DMS114 treated with DMSO at 0.1 percent for 48 hours (cell line): Measurements from ENCODE around the gene PCDHB15.
A peak's percentile ranks its signal among the peaks of the same experiment; 100 is the strongest.
"Not testable (repeated sequence)": the region's sequence is repeated elsewhere in the genome, so short reads cannot be mapped to it uniquely, and the experiment has no call there.

Experiments
- DNase-seq: peaks from one replicate; lab custom pipeline; 2025; ENCODE audit not compliant: unreplicated experiment; lab: John Stamatoyannopoulos, UW

PCDHB15 gene

GRCh38 chr5:141245250-141245717 is at the start of gene PCDHB15:
TSS of gene PCDHB15 (plus strand) at chr5:141245395. CDS start at chr5:141245579, 184 bp downstream.
- no peak for DNase-seq

- no peak for DNase-seq
Measured at GRCh38 chr5:141196363-141196762, 48.8 kb upstream of the PCDHB15 start.

GRCh38 chr5:141199359-141200235 is 45.6 kb upstream of the PCDHB15 start, which contains the start of gene PCDHB11:
TSS of gene PCDHB11 (plus strand) at chr5:141199627. CDS start at chr5:141199775, 148 bp downstream.
- DNase-seq = peak; percentile 76

GRCh38 chr5:141201126-141201525 is 44.1 kb upstream of the PCDHB15 start:
- not testable (repeated sequence) for DNase-seq

GRCh38 chr5:141201646-141202045 is 43.5 kb upstream of the PCDHB15 start:
- not testable (repeated sequence) for DNase-seq

GRCh38 chr5:141208478-141208877 is 36.7 kb upstream of the PCDHB15 start, which contains the start of gene PCDHB12:
TSS of gene PCDHB12 (plus strand) at chr5:141208719. CDS start at chr5:141208908, 189 bp downstream.
- no peak for DNase-seq

DNA sequence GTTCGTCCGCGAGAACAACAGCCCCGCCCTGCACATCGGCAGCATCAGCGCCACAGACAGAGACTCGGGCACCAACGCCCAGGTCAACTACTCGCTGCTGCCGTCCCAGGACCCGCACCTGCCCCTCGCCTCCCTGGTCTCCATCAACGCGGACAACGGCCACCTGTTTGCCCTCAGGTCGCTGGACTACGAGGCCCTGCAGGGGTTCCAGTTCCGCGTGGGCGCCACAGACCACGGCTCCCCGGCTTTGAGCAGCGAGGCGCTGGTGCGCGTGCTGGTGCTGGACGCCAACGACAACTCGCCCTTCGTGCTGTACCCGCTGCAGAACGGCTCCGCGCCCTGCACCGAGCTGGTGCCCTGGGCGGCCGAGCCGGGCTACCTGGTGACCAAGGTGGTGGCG is 34.9 kb upstream of the PCDHB15 start:
- not testable (repeated sequence) for DNase-seq

DNA sequence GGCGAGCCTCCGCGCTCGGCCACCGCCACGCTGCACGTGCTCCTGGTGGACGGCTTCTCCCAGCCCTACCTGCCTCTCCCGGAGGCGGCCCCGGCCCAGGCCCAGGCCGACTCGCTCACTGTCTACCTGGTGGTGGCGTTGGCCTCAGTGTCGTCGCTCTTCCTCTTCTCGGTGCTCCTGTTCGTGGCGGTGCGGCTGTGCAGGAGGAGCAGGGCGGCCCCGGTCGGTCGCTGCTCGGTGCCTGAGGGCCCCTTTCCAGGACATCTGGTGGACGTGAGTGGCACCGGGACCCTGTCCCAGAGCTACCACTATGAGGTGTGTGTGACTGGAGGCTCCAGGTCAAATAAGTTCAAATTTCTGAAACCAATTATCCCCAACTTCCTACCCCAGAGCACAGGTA is 34.3 kb upstream of the PCDHB15 start:
- DNase-seq = not testable (repeated sequence)

DNA sequence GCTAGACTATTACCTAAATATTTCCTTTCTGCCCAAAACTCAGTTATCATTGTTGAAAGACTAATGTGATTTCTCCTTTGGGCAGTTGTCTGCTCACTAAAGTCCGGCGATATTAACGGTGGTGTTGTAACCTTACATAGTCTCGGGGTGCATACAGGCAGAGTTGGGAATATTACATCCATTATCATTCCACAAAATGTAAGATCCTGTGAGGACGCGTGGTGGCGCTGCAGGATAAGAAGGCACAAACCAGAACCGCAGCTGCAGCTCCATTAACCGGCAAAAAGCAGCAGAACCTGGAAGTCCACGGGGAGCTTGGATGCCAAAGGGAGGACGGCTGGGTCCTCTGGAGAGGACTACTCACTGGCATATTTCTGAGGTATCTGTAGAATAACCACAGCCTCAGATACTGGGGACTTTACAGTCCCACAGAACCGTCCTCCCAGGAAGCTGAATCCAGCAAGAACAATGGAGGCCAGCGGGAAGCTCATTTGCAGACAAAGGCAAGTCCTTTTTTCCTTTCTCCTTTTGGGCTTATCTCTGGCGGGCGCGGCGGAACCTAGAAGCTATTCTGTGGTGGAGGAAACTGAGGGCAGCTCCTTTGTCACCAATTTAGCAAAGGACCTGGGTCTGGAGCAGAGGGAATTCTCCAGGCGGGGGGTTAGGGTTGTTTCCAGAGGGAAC is 31.4 kb upstream of the PCDHB15 start, which contains the start of gene PCDHB13:
Gene PCDHB13 (plus strand): TSS at position 264 of the 684 bp plus-strand sequence. CDS start 205 bp downstream, at position 469.
- not testable (repeated sequence) for DNase-seq

- DNase-seq = not testable (repeated sequence)
Measured at GRCh38 chr5:141214583-141214982, 30.6 kb upstream of the PCDHB15 start.

DNA sequence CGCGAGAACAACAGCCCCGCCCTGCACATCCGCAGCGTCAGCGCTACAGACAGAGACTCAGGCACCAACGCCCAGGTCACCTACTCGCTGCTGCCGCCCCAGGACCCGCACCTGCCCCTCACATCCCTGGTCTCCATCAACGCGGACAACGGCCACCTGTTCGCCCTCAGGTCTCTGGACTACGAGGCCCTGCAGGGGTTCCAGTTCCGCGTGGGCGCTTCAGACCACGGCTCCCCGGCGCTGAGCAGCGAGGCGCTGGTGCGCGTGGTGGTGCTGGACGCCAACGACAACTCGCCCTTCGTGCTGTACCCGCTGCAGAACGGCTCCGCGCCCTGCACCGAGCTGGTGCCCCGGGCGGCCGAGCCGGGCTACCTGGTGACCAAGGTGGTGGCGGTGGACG is 29.7 kb upstream of the PCDHB15 start:
- not testable (repeated sequence) for DNase-seq

GRCh38 chr5:141216035-141216434 is 29.2 kb upstream of the PCDHB15 start:
- DNase-seq = not testable (repeated sequence)

- peak; percentile 64 for DNase-seq
Measured at GRCh38 chr5:141223112-141223783, 21.9 kb upstream of the PCDHB15 start, which contains the start of gene PCDHB14. TSS of gene PCDHB14 (plus strand) at chr5:141223343. CDS start at chr5:141223506, 163 bp downstream.

GRCh38 chr5:141224844-141225243 is 20.4 kb upstream of the PCDHB15 start:
- DNase-seq = not testable (repeated sequence)

- DNase-seq = not testable (repeated sequence)
Measured at GRCh38 chr5:141225421-141225820, 19.8 kb upstream of the PCDHB15 start.

DNA sequence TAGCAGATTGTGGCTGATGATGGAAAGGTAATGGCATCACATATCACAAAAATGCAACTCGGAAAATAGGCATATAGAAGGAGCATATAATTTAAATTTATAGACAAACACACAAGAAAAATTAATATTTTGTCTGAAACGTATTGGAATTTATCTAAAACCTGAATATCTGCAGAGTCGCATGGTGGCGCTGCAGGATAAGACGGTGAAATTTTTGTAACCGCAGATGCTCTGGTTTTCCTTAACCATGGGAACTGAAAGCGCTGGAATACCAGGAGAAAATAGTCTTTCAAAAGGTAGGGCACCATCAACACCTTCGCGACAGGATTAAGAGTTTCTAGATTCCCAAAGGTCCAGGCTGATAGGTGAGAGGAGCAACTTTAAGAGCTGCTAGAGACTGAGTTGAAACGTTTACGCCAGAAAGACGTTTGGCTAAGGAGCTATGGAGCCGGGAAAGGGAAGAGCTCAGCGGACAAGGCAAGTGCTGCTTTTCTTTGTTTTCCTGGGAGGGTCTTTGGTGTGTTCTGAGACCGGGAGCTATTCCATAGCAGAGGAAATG is 11.0 kb upstream of the PCDHB15 start:
- no peak for DNase-seq

GRCh38 chr5:141235922-141236321 is 9.3 kb upstream of the PCDHB15 start:
- DNase-seq = not testable (repeated sequence)

DNA sequence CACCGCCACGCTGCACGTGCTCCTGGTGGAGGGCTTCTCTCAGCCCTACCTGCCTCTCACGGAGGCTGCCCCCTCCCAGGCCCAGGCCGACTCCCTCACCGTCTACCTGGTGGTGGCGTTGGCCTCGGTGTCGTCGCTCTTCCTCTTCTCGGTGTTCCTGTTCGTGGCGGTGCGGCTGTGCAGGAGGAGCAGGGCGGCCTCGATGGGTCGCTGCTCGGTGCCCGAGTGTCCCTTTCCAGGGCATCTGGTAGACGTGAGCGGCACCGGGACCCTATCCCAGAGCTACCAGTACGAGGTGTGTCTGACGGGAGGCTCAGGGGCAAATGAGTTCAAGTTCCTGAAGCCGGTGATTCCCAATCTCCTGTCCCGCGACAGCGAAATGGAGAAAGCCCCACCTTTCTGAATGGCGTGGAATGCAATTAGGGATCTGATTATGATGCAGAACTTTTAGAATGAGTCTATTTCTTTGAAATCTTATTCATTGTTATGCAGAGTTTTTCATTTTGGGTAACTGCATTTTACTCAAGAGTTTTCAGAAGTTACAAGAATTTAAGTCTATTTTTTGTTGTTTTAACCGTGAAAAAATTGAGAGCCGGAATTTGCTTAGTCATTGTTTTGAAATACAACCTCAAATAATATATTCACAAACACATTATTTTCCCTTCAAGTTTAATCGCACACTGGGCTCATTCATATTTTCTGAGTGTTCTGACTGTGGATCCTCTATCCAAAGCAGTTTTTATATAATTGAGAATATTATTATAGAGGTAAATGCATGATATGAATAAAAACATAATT is 8.5 kb upstream of the PCDHB15 start:
- no peak for DNase-seq

- DNase-seq = no peak
Measured at GRCh38 chr5:141241496-141241895, 3.7 kb upstream of the PCDHB15 start.

DNA sequence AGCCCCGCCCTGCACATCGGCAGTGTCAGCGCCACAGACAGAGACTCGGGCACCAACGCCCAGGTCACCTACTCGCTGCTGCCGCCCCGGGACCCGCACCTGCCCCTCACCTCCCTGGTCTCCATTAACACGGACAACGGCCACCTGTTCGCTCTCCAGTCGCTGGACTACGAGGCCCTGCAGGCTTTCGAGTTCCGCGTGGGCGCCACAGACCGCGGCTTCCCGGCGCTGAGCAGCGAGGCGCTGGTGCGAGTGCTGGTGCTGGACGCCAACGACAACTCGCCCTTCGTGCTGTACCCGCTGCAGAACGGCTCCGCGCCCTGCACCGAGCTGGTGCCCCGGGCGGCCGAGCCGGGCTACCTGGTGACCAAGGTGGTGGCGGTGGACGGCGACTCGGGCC is 1.8 kb downstream of the PCDHB15 start:
- DNase-seq = not testable (repeated sequence)
